SK-N-MC (cell line): ENCODE data around the gene OSM.
"Not testable (repeated sequence)": the region's sequence is repeated elsewhere in the genome, so short reads cannot be mapped to it uniquely, and the experiment has no call there.

Experiments used
- DNase-seq: peaks from one replicate; pipeline ENCODE4 v3.0.0-alpha.2; 2011; ENCODE audit warnings: low read depth, low spot score
- H3K27ac ChIP-seq: fragments of 200-600 bp; sonication (generic); 2 replicates; pipeline ENCODE4 v1.5.1; 2016; ENCODE audit warnings: mixed run types
- H3K36me3 ChIP-seq: fragments of 200-600 bp; sonication (generic); 2 replicates; pipeline ENCODE4 v1.6.1; 2017; ENCODE audit warnings: antibody characterized with exemption, low read length, mixed read lengths; ENCODE audit not compliant: insufficient read depth
- H3K4me3 ChIP-seq: fragments of 200-600 bp; sonication (generic); 2 replicates; pipeline ENCODE4 v1.5.1; 2016
- H3K9ac ChIP-seq: fragments of 200-600 bp; sonication (generic); 2 replicates; pipeline ENCODE4 v1.8.0; 2017; ENCODE audit warnings: mixed run types, mixed read lengths; ENCODE audit not compliant: insufficient read length
- H3K9me3 ChIP-seq: fragments of 200-600 bp; sonication (generic); 2 replicates; pipeline ENCODE4 v1.6.1; 2017; ENCODE audit warnings: low read depth, mild to moderate bottlenecking, antibody characterized with exemption, low read length, moderate library complexity, mixed read lengths
- EZH2 ChIP-seq: fragments of 200-600 bp; sonication (generic); IDR thresholded peaks from one replicate; pipeline ENCODE4 v1.6.1; 2017; ENCODE audit warnings: antibody characterized with exemption
- FOXP2 ChIP-seq: optimal IDR thresholded peaks from 2 replicates; pipeline ENCODE3; 2011; ENCODE audit warnings: mild to moderate bottlenecking, moderate library complexity; ENCODE audit not compliant: insufficient read depth; ENCODE audit errors: extremely low read length, control extremely low read depth
- POLR2AphosphoS5 ChIP-seq: IDR thresholded peaks from 2 replicates; pipeline ENCODE4 v1.6.1; 2012; ENCODE audit warnings: mild to moderate bottlenecking, low read depth, low read length, borderline replicate concordance

OSM gene

DNA sequence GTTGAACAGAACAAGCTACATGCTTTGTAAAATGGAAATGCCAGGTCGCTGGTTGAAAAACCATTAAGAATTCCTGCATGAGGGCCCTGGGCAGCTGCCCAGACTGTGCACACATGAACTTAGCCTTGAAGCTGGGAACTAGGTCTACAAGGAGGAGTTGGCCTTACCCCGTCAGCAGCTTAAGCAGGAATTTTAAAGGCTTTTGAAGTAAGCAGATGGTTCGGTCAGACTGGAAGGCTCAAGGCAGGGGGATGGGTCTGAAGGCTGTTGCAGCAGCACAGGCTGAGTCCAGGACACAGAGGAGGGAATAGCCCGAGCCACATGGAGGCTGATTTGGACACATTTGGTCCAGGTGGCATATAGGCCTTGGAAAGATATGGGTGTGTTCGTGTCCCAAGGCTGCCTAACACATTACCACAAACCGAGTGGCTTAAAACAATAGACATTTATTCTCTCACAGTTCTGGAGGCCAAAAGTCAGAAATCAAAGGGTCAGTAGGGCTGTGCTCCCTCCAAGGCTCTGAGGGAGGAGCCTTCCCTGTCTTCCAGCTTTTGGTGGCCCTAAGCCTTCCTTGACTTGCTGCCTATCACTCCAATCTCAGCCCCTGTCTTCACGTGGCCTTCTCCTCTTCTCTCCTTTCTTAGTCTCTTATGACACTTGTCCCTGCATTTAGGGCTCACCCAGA is 31.7 kb downstream of the OSM start:
- H3K36me3 ChIP-seq: no peaks in the 10 kb centered on the region
- no peak for DNase-seq
- TF ChIP-seq POLR2AphosphoS5: no peak
- TF ChIP-seq EZH2: no peak
- no peak for TF ChIP-seq FOXP2
- no peak overlapping the region for H3K4me3 ChIP-seq
- H3K9ac ChIP-seq: no peak overlapping the region
- H3K9me3 ChIP-seq: no peaks in the 10 kb centered on the region
- H3K27ac ChIP-seq: no peak overlapping the region

DNA sequence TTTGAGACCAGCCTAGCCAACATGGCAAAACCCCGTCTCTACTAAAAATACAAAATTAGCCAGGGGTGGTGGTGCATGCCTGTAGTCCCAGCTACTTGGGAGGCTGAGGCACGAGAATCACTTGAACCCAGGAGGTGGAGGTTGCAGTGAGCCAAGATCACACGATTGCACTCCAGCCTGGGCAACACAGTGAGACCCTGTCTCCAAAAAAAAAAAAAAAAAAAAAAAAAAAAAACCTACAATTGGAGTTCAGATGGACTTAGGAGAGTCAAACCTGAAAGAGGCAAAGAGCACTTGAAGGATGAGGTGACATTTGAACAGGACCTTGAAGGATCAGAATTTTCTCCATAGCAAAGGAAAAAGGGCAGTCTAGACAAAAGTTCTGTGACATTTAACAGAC is 32.3 kb downstream of the OSM start:
- H3K4me3 ChIP-seq, H3K36me3 ChIP-seq, H3K9ac ChIP-seq, DNase-seq, H3K27ac ChIP-seq, H3K9me3 ChIP-seq: not testable (repeated sequence)

DNA sequence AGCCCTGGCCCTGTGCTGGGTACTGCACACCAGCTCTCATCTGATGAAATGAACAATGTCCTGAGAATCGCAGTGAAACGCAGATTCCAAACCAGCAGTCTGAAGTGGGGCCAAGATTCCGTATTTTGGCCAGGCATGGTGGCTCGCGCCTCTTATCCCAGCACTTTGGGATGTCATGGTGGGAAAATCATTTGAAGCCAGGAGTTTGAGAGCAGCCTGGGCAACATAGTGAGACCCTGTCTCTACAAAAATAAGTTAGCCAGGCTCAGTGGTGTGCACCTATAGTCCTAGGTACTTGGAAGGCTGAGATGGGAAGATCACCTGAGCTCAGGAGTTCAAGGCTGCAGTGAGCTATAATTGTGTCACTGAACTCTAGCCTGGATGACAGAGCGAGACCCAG is 33.1 kb downstream of the OSM start:
- no peak overlapping the region for H3K27ac ChIP-seq

DNA sequence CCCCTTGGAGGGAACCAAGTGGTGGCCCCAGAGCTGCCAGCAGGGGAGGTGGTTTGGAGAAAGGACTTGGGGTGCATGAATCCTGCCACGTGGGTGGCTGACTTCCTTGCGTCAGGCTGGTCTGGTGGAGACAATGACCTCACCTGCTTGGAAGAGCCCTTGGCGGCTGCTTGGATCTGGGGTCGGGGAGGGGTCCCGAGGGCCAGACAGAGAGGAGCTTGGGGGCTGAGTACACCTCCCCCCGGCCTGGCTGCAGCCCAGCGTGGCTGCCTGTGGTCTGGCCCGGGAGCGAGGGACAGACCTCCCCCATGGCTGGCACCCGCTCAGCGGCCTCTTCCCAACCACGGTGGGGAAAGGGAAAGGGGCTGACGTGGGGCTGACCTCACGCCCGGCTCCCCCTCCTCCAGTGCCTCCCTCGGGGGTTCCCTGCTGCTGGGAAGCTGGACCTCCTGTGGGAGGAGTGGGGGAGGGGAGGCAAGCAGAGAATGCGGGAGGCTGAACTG is 33.9 kb downstream of the OSM start:
- no peak for TF ChIP-seq EZH2
- no peak for TF ChIP-seq POLR2AphosphoS5
- TF ChIP-seq FOXP2: no peak
- H3K9me3 ChIP-seq: no peaks in the 10 kb centered on the region
- no peak for DNase-seq
- no peak overlapping the region for H3K9ac ChIP-seq
- no peak overlapping the region for H3K4me3 ChIP-seq
- no peaks in the 10 kb centered on the region for H3K36me3 ChIP-seq
- no peak overlapping the region for H3K27ac ChIP-seq

More for the DNA sequence above, 33.1 kb downstream of the OSM start:
- no peak for DNase-seq
- no peak overlapping the region for H3K9ac ChIP-seq
- no peak overlapping the region for H3K4me3 ChIP-seq
- no peaks in the 10 kb centered on the region for H3K36me3 ChIP-seq
- no peaks in the 10 kb centered on the region for H3K9me3 ChIP-seq
- TF ChIP-seq EZH2 (no peak), POLR2AphosphoS5 (no peak), FOXP2 (no peak)

DNA sequence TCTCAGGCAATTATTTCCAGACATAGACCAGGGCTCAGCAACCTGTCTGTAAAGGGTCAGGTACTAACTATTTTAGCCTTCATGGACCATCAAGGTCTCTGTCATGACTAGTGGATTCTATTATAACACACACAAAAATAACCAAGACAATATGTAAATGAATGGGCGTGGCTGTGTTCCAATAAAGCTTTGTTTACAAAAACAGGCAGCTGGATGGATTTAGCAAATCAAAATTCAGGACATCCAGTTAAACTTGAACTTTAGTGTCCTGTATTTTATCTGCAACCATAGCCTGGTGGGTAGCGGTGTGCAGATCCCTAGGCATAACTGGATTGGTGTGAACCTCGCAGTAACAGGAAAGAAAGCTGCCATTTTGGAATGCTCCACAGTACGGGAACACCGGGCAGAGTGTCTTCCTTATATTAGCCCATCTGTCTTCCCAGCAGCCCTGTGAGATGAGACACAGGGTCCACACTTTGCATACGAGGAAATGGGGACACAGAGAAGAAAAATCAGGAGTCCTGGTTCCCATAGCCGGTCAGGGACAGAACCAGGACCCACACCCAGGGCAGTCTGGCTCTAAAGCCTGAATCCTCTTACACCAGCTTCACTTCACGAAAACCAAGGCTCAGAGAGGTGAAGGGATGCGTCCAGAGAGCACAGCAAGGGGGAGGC is 35.7 kb downstream of the OSM start:
- TF ChIP-seq POLR2AphosphoS5: no peak
- TF ChIP-seq EZH2: no peak
- no peak for TF ChIP-seq FOXP2
- no peak for DNase-seq
- no peak overlapping the region for H3K4me3 ChIP-seq
- H3K27ac ChIP-seq: no peak overlapping the region
- H3K9me3 ChIP-seq: no peaks in the 10 kb centered on the region
- no peak overlapping the region for H3K9ac ChIP-seq
- H3K36me3 ChIP-seq: no peaks in the 10 kb centered on the region

DNA sequence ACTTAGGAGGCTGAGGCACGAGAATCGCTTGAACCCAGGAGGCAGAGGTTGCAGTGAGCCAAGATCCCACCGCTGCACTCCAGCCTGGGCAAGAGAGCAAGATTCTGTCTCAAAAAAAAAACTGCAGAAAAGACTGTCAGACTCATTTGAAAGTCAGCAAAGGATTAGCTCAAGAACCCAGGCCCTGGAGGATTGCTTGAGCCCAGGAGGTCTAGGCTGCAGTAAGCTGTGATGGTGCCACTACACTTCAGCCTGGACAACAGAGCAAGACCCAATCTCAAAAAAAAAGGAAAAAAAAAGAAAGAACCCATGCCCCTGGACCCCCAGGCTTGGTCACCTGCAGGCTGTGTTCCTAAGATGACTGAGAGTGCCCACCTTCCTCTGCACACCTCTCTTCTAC is 36.3 kb downstream of the OSM start:
- Histone ChIP-seq H3K4me3 (no peak overlapping the region), H3K27ac (no peak overlapping the region), H3K9me3 (no peaks in the 10 kb centered on the region), H3K9ac (no peak overlapping the region), H3K36me3 (no peaks in the 10 kb centered on the region)
- no peak for TF ChIP-seq FOXP2
- TF ChIP-seq POLR2AphosphoS5: no peak
- no peak for TF ChIP-seq EZH2
- DNase-seq: no peak

DNA sequence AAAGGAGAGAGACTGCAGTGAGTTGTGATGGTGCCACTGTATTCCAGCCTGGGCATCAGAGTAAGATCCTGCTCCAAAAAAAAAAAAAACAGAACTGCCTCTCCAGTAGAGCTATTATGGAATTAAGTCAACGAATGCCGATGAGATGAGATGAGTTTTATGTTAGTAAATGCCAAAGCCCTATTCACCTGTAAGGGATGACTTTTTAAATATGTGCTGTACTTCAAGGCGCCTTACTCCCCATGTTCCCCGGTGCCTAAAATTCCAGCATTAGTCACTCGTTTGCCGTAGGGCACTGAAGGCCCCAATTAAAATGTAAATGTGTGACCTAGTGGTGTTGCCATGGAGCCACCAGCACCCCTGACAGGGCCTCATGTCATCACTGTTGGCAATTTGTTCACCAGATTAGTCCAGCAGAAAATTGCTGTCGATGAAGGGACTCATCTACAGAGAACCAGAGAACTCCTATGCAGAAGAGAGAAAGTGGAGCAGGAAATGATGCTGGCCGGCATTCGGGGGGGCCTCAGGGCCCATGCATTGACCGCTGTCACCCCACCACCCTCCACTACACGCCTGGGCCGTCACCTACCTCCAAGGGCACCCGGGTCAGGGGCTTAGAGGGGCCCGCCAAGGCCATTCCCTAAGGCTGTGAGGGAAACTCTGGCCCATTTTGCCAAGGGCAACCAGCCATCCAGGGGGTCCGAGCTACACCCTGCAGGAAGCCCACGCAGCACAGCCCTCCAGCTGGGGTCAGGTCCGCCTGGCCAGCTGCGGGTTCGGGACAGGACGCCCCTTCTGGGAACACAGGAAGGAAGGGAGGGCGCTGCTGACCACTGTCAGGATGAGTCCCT is 37.9 kb downstream of the OSM start:
- H3K4me3 ChIP-seq: no peak overlapping the region
- H3K9ac ChIP-seq: no peak overlapping the region
- no peak for DNase-seq

DNA sequence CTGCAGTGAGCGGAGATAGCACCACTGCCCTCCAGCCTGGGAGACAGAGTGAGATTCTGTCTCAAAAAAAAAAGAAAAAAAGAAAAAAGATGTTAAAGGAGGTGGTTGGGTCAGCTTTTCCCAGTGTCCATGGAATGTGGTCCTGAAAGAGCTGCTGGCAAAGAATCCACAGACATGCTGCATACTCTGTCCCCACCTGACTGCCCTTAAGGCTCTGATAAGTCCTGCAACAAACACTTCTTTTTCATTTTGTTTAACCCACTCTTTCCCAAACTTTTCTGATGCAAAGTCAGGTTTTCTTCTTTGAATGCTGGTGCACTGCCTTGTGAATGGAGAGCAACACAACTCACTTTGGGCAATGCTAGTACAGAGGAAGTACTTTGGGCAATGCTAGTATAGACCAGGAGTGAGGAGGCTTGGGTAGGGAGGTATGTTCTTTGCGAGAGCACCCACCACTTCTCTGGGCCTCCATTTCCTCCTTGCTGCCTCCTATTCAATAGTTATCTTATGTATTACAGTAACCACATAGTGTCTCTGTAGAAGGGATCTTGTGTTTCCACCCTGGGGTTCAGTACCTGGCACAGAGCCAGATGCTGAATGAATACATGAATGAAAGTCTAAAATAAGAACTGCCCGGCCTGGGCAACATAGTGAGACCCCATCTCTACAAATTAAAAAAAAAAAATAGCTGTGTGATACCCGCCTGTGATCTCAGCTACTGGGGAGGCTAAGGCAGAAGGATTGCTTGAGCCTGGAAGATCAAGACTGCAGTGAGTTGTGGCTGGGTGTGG is 39.0 kb downstream of the OSM start:
- no peak for TF ChIP-seq FOXP2
- TF ChIP-seq EZH2: no peak
- no peak for TF ChIP-seq POLR2AphosphoS5
- H3K4me3 ChIP-seq: no peak overlapping the region
- no peak overlapping the region for H3K9ac ChIP-seq
- H3K9me3 ChIP-seq: no peaks in the 10 kb centered on the region
- no peaks in the 10 kb centered on the region for H3K36me3 ChIP-seq
- no peak overlapping the region for H3K27ac ChIP-seq
- no peak for DNase-seq

More for the DNA sequence above, 37.9 kb downstream of the OSM start:
- Histone ChIP-seq H3K9me3 (no peaks in the 10 kb centered on the region), H3K27ac (no peak overlapping the region), H3K36me3 (no peaks in the 10 kb centered on the region)
- TF ChIP-seq EZH2 (no peak), POLR2AphosphoS5 (no peak), FOXP2 (no peak)
